Kidney (tissue), 14 donors: ENCODE measurements around the gene SLC2A10. TPM values are rescaled to one million over a fixed set of nuclear protein-coding genes. Genes with fewer than 3 reads are reported as not detected.

Experiments
- DNase-seq, 5 donors: peaks; one replicate each; pipeline ENCODE4 v3.0.0-alpha.2; 2013 to 2020
- FAIRE-seq: peaks from 2 replicates; lab custom pipeline; 2012; peaks lifted over from hg19 to GRCh38; lab: Jason Lieb, UNC
- H3K27ac ChIP-seq, 2 donors: one replicate each; pipeline ENCODE4 v1.7.0; 2013; ENCODE audit warnings: low read depth in 2 of 2, low read length in 2 of 2, inconsistent platforms in 1 of 2
- H3K27me3 ChIP-seq: one replicate; pipeline ENCODE4 v1.7.1; 2013; ENCODE audit warnings: low read length, inconsistent platforms; ENCODE audit not compliant: control insufficient read depth, insufficient read depth
- H3K36me3 ChIP-seq, 3 donors: one replicate each; pipeline versions ENCODE4 v1.7.0 to v1.7.1; 2013; ENCODE audit warnings: low read length in 3 of 3, control low read depth in 1 of 3, inconsistent platforms in 1 of 3; ENCODE audit not compliant: insufficient read depth in 3 of 3, control insufficient read depth in 2 of 3
- H3K4me1 ChIP-seq, 3 donors: one replicate each; pipeline versions ENCODE4 v1.7.0 to v1.7.1; 2013; ENCODE audit warnings: low read length in 3 of 3, inconsistent platforms in 1 of 3, low read depth in 1 of 3; ENCODE audit not compliant: control insufficient read depth in 2 of 3, insufficient read depth in 2 of 3
- H3K4me3 ChIP-seq, 3 donors: one replicate each; pipeline versions ENCODE4 v1.7.0 to v1.8.1; 2013; ENCODE audit warnings: low read length in 3 of 3, control low read depth in 1 of 3, inconsistent platforms in 1 of 3
- H3K9ac ChIP-seq, 3 donors: one replicate each; pipeline versions ENCODE4 v1.7.0 to v1.7.1; 2013; ENCODE audit warnings: low read length in 3 of 3, control low read depth in 1 of 3, inconsistent platforms in 1 of 3
- H3K9me3 ChIP-seq, 3 donors: one replicate each; pipeline versions ENCODE4 v1.7.0 to v1.7.1; 2013; ENCODE audit warnings: low read length in 3 of 3, control low read depth in 1 of 3, inconsistent platforms in 1 of 3; ENCODE audit not compliant: control insufficient read depth in 2 of 3, insufficient read depth in 1 of 3
- intact Hi-C: fragments of 100-400 bp; cut with DNase I; formaldehyde crosslinking; loops from one replicate; pipeline ENCODE4 v1.11.1; 2022
- polyA plus RNA-seq: library from polyadenylated mRNA; stranded (reverse); fragments of 350-450 nt; fragmentation: Illumina TruSeq; extraction: RNeasy Lipid Tissue Mini Kit (QIAGEN cat#74804); gene quantifications from one replicate; pipeline ENCODE4 v1.2.3, GENCODE V29; 2014; ENCODE audit warnings: low read depth, low replicate concordance; ENCODE audit not compliant: insufficient read depth
- total RNA-seq: library from RNA; stranded (reverse); fragmentation: NEBNext Ultra II Directional; extraction: Animal tissue kit (Norgen Biotek cat#: 25700); gene quantifications from one replicate; pipeline ENCODE4 v1.2.1, GENCODE V29; 2021
- TF ChIP-seq, protein P1 (sequence below): IDR thresholded peaks from 3 replicates; pipeline ENCODE4 v1.5.1; 2012; ENCODE audit warnings: mild to moderate bottlenecking, moderate library complexity, borderline replicate concordance; ENCODE audit not compliant: insufficient read depth; ENCODE audit errors: extremely low read depth
- donor health status: control.
- donor health status: control.
- donor health status: control.
- donor health status: control.
- donor health status: control.
- donor health status: DM: yes; HTN: yes; CAD: no.
- donor health status: Normal renal cell carcinoma (clear cell type).

The SLC2A10 gene
- total and polyA plus RNA-seq, 2 donors from 2014 or later: 3.7 to 7.1 TPM

GRCh38 chr20:46757754-46758678 lies 48.6 kb downstream of the SLC2A10 start:
- TF ChIP-seq, protein P1, sequence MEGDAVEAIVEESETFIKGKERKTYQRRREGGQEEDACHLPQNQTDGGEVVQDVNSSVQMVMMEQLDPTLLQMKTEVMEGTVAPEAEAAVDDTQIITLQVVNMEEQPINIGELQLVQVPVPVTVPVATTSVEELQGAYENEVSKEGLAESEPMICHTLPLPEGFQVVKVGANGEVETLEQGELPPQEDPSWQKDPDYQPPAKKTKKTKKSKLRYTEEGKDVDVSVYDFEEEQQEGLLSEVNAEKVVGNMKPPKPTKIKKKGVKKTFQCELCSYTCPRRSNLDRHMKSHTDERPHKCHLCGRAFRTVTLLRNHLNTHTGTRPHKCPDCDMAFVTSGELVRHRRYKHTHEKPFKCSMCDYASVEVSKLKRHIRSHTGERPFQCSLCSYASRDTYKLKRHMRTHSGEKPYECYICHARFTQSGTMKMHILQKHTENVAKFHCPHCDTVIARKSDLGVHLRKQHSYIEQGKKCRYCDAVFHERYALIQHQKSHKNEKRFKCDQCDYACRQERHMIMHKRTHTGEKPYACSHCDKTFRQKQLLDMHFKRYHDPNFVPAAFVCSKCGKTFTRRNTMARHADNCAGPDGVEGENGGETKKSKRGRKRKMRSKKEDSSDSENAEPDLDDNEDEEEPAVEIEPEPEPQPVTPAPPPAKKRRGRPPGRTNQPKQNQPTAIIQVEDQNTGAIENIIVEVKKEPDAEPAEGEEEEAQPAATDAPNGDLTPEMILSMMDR: peak; percentile 72
- Histone ChIP-seq H3K4me1 (no peaks in the 10 kb centered on the region), H3K27me3 (no peaks in the 10 kb centered on the region), H3K27ac (no peak overlapping the region), H3K9ac (no peak overlapping the region), H3K9me3 (no peaks in the 10 kb centered on the region), H3K36me3 (no peaks in the 10 kb centered on the region), H3K4me3 (no peak overlapping the region)
- peak in 4 of 5 donors; percentile 66 to 81 (median 71) for DNase-seq
- FAIRE-seq: no peak
- intact Hi-C loops: loop anchor here (10.0 kb wide), 2 partner anchors 397 to 627 kb away; no protein-coding TSS in a partner anchor

DNA sequence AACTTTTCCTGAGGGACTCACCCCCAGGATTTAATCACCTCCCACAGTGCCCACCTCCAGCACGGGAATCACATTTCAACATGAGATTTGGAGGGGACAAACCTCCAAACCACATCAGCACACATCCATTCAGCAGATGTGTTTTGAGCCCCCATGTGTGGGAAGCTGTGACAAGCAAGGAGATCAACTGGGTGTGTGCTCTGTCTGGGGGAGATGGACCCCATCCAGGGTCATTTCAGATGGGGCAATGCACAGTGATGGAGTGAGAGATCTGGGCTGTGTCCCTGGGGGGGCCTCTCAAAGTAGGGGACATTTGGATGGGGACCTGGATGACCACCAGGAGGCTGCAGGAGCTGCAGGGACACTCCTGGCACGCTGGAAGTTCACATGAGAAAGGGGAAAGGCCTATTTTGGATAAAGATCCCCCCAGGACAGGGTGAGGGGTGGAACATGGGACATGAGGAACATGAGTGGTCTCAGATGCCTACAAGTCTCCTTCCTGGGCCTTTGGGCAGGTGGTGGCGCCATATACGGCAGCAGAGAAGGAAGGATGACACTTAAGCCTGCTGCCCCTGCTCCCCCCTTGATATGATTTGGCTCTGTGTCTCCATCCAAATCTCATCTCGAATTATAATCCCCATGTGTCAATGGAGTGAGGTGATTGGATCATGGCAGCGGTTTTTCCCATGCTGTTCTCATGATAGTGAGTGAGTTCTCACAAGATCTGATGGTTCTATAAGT lies 49.6 kb downstream of the SLC2A10 start:
- no peaks in the 10 kb centered on the region for H3K36me3 ChIP-seq
- no peak overlapping the region for H3K4me3 ChIP-seq
- H3K4me1 ChIP-seq: no peaks in the 10 kb centered on the region
- H3K27ac ChIP-seq: no peak overlapping the region
- H3K9me3 ChIP-seq: no peaks in the 10 kb centered on the region
- FAIRE-seq: no peak
- intact Hi-C loops: loop anchor here (10.0 kb wide), 2 partner anchors 396 to 626 kb away; no protein-coding TSS in a partner anchor
- no peaks in the 10 kb centered on the region for H3K27me3 ChIP-seq
- no peak for DNase-seq
- no peak overlapping the region for H3K9ac ChIP-seq
- TF ChIP-seq, protein P1: no peak

DNA sequence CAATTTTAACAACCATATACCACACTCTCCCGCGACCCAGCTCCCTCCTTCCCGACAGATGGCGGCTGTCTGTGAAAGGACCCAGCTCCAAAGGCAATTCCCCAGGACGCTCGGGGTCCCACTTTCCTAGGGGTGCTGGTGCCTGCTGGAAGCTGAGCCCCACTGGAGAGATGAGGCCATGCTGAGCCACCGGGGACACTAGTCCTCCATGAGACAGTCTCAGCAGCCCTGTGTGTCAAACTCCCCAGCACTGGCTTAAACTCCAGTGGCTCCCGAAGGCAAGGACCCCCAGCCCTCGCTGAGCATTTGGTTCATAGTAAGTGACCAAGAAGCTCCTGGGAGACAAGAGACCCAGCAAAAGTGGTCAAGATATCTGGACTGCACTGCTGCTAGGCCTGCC lies 52.1 kb downstream of the SLC2A10 start:
- TF ChIP-seq, protein P1: no peak
- FAIRE-seq: no peak

More for the DNA sequence above, 52.1 kb downstream of the SLC2A10 start:
- Histone ChIP-seq H3K9me3 (no peaks in the 10 kb centered on the region), H3K36me3 (no peaks in the 10 kb centered on the region), H3K27me3 (no peaks in the 10 kb centered on the region), H3K4me3 (no peak overlapping the region), H3K9ac (no peak overlapping the region), H3K27ac (no peak overlapping the region), H3K4me1 (peaks cover 0 to 3% (median 0%) of the 10 kb centered on the region in 3 donors)
- no peak for DNase-seq
- intact Hi-C loops: loop anchor here (10.0 kb wide), 1 partner anchor 243 kb away; no protein-coding TSS in a partner anchor
